ENCODE data around the gene MAP2K7. TPM values are rescaled to one million over a fixed set of nuclear protein-coding genes. Genes with fewer than 3 reads are reported as not detected.

MAP2K7 gene
- total RNA-seq, 1 donor from 2014 or later, result 42.1 TPM

DNA sequence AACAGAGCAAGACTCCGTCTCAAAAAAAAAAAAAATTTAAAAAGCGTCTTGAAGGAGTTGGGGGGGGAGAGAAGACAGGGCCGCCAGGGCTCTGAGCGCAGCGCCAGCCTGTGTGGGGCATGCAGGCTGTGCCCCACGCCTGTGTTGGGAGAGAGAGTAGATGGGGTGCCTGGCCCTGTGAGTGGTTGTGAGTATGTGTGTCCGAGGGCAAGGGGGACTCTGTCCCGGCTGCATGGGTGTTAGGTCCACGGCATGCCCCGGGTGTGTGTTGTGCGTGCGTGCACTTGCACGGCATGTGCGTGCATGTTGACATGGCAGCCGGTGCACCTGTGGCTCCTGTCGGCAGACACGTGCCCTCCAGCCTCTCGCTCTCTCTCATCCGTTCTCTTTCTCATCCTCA lies 3.4 kb downstream of the MAP2K7 start:
- H3K36me3 Mint-ChIP-seq (ENCODE audit: unreplicated experiment), result peaks cover 8% of the 10 kb centered on the region
- H3K4me1 Mint-ChIP-seq (ENCODE audit: unreplicated experiment), result peaks cover 26% of the 10 kb centered on the region
- no peak overlapping the region for H3K4me3 Mint-ChIP-seq (ENCODE audit: unreplicated experiment)
- H3K27ac Mint-ChIP-seq (ENCODE audit: unreplicated experiment), result no peak overlapping the region
- H3K9me3 Mint-ChIP-seq (ENCODE audit: unreplicated experiment), result no peaks in the 10 kb centered on the region
- no peak for TF ChIP-seq CTCF (IDR thresholded peaks at IDR 0.05)
- H3K27me3 Mint-ChIP-seq (ENCODE audit: unreplicated experiment), result no peaks in the 10 kb centered on the region
- DNase-seq (ENCODE audit: extremely low spot score, unreplicated experiment), result no peak

DNA sequence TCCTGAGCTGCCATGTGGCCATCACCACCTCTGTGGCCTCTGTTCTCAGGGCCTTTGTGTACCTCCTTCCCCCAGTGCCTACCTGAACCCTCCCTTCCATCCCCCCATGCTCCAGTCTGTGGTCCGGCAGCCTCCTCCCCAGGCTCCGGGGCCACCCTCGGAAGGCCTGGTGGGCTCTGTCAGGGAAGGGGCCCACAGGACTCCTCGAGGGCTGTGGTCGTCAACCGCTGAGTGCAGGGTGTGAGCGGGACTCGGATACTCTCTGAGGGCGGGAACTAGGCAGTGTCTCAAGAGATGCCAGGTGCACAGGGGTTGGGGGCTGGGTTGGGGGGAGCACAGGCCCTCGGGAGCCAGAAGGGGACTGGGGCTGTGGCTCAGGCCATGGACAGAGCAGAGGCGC lies 3.9 kb downstream of the MAP2K7 start:
- peaks cover 8% of the 10 kb centered on the region for H3K36me3 Mint-ChIP-seq (ENCODE audit: unreplicated experiment)
- no peaks in the 10 kb centered on the region for H3K27me3 Mint-ChIP-seq (ENCODE audit: unreplicated experiment)
- H3K4me3 Mint-ChIP-seq (ENCODE audit: unreplicated experiment), result no peak overlapping the region
- DNase-seq (ENCODE audit: extremely low spot score, unreplicated experiment), result no peak
- H3K27ac Mint-ChIP-seq (ENCODE audit: unreplicated experiment), result no peak overlapping the region
- H3K4me1 Mint-ChIP-seq (ENCODE audit: unreplicated experiment), result peaks cover 23% of the 10 kb centered on the region
- TF ChIP-seq CTCF (IDR thresholded peaks at IDR 0.05), result no peak
- H3K9me3 Mint-ChIP-seq (ENCODE audit: unreplicated experiment), result no peaks in the 10 kb centered on the region

- H3K4me3 Mint-ChIP-seq (ENCODE audit: unreplicated experiment), result no peak overlapping the region
- DNase-seq (ENCODE audit: extremely low spot score, unreplicated experiment), result no peak
- H3K36me3 Mint-ChIP-seq (ENCODE audit: unreplicated experiment), result peaks cover 12% of the 10 kb centered on the region
- H3K9me3 Mint-ChIP-seq (ENCODE audit: unreplicated experiment), result no peaks in the 10 kb centered on the region
- no peak for TF ChIP-seq CTCF (IDR thresholded peaks at IDR 0.05)
- H3K27ac Mint-ChIP-seq (ENCODE audit: unreplicated experiment), result no peak overlapping the region
- H3K27me3 Mint-ChIP-seq (ENCODE audit: unreplicated experiment), result no peaks in the 10 kb centered on the region
- H3K4me1 Mint-ChIP-seq (ENCODE audit: unreplicated experiment), result peaks cover 18% of the 10 kb centered on the region
Measured at GRCh38 chr19:7908078-7908699, 4.5 kb downstream of the MAP2K7 start.

- Mint-ChIP-seq H3K4me1 (ENCODE audit: unreplicated experiment) (peaks cover 18% of the 10 kb centered on the region), H3K27ac (ENCODE audit: unreplicated experiment) (no peak overlapping the region), H3K36me3 (ENCODE audit: unreplicated experiment) (peaks cover 15% of the 10 kb centered on the region), H3K4me3 (ENCODE audit: unreplicated experiment) (no peak overlapping the region), H3K27me3 (ENCODE audit: unreplicated experiment) (no peaks in the 10 kb centered on the region), H3K9me3 (ENCODE audit: unreplicated experiment) (no peaks in the 10 kb centered on the region)
- DNase-seq (ENCODE audit: extremely low spot score, unreplicated experiment), result no peak
- no peak for TF ChIP-seq CTCF (IDR thresholded peaks at IDR 0.05)
Measured at GRCh38 chr19:7908742-7909461, 5.2 kb downstream of the MAP2K7 start.

- Mint-ChIP-seq H3K36me3 (ENCODE audit: unreplicated experiment) (peaks cover 15% of the 10 kb centered on the region), H3K4me1 (ENCODE audit: unreplicated experiment) (peaks cover 15% of the 10 kb centered on the region), H3K4me3 (ENCODE audit: unreplicated experiment) (no peak overlapping the region), H3K27ac (ENCODE audit: unreplicated experiment) (no peak overlapping the region), H3K9me3 (ENCODE audit: unreplicated experiment) (no peaks in the 10 kb centered on the region), H3K27me3 (ENCODE audit: unreplicated experiment) (no peaks in the 10 kb centered on the region)
- no peak for TF ChIP-seq CTCF (IDR thresholded peaks at IDR 0.05)
- DNase-seq (ENCODE audit: extremely low spot score, unreplicated experiment), result no peak
Measured at GRCh38 chr19:7909471-7910067, 5.9 kb downstream of the MAP2K7 start.
